ENCODE data around the gene BMX.
A peak's percentile ranks its signal among the peaks of the same experiment; 100 is the strongest.

BMX gene

GRCh38 chrX:15509845-15510244 is 9.2 kb downstream of the BMX start:
- no peak for DNase-seq

- DNase-seq = no peak
Measured at GRCh38 chrX:15511563-15511962, 11.0 kb downstream of the BMX start.

- no peak for DNase-seq
Measured at GRCh38 chrX:15512401-15512965, 11.9 kb downstream of the BMX start.

GRCh38 chrX:15514279-15514678 is 13.7 kb downstream of the BMX start:
- no peak for DNase-seq

GRCh38 chrX:15515931-15516330 is 15.3 kb downstream of the BMX start:
- DNase-seq = no peak

GRCh38 chrX:15522464-15522863 is 21.9 kb downstream of the BMX start:
- no peak for DNase-seq

- no peak for DNase-seq
Measured at GRCh38 chrX:15523088-15523487, 22.5 kb downstream of the BMX start.

- DNase-seq = no peak
Measured at GRCh38 chrX:15524417-15524816, 23.8 kb downstream of the BMX start.

- no peak for DNase-seq
Measured at GRCh38 chrX:15525664-15526416, 25.2 kb downstream of the BMX start.

- DNase-seq = no peak
Measured at GRCh38 chrX:15529165-15529564, 28.6 kb downstream of the BMX start.

- DNase-seq = no peak
Measured at GRCh38 chrX:15530318-15530717, 29.7 kb downstream of the BMX start.

- no peak for DNase-seq
Measured at GRCh38 chrX:15546745-15547144, 46.1 kb downstream of the BMX start.

GRCh38 chrX:15547356-15547755 is 46.7 kb downstream of the BMX start:
- DNase-seq = no peak

- no peak for DNase-seq
Measured at GRCh38 chrX:15549189-15550012, 48.8 kb downstream of the BMX start.

GRCh38 chrX:15559227-15559626 is 58.6 kb downstream of the BMX start:
- DNase-seq = no peak

GRCh38 chrX:15560924-15561323 is 60.3 kb downstream of the BMX start:
- DNase-seq = no peak

- DNase-seq = no peak
Measured at GRCh38 chrX:15563056-15563455, 62.4 kb downstream of the BMX start.

- peak; percentile 1 for DNase-seq
Measured at GRCh38 chrX:15564981-15565579, 64.5 kb downstream of the BMX start.

GRCh38 chrX:15566244-15566643 is 65.6 kb downstream of the BMX start:
- no peak for DNase-seq

GRCh38 chrX:15567267-15567666 is 66.7 kb downstream of the BMX start:
- no peak for DNase-seq

- no peak for DNase-seq
Measured at GRCh38 chrX:15567886-15568616, 67.4 kb downstream of the BMX start.

GRCh38 chrX:15570145-15570544 is 69.5 kb downstream of the BMX start:
- DNase-seq = no peak

GRCh38 chrX:15574017-15574416 is 73.4 kb downstream of the BMX start:
- no peak for DNase-seq
